ENCODE results near the gene ZFAND3.

The ZFAND3 gene

DNA sequence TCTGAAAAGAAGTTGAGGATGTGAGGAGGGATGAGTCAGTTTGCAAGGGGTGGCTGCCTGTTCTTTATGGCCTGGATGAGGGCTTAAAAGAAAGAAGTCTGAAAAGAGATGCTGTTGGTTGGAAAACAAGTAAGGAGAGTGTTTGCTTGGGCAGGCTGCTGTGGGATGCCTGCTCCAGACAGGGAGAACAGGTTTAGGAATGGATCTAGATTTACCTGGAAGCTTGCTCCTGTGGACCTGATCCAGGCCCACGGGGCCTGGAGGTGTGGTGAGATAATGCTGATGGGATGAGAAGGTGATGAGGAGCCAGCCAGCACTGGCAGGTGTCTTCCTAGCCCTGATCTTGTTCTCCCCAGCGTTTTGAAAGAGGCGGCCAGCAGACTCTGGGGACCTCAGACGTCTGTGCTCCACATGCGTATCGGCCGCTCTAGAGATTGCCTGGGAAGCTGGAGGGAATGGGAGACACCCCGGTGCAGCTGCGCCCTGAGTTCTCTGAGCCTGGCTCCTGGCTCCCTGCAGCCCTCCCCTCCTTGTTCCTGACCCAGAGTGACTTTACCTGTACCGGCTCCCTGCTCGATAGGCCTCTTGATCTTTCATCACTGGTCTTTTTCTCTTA, 331.3 kb downstream of the ZFAND3 start:
- H3K36me3 ChIP-seq (replicated peaks): no peaks in the 10 kb centered on the region
- no peak for DNase-seq (ENCODE audit: low spot score in 2 of 2)
- no peaks in the 10 kb centered on the region for H3K27me3 ChIP-seq (ENCODE audit: low read depth)
- in situ Hi-C loops (cut with MboI; ENCODE audit: low sequenced_read_pairs): no loop called here
- H3K4me3 ChIP-seq: no peak overlapping the region
- H3K4me1 ChIP-seq: no peaks in the 10 kb centered on the region
- no peaks in the 10 kb centered on the region for H3K9me3 ChIP-seq

- H3K4me3 ChIP-seq: no peak overlapping the region
- no peak for DNase-seq (ENCODE audit: low spot score in 2 of 2)
- H3K4me1 ChIP-seq: no peaks in the 10 kb centered on the region
- H3K9me3 ChIP-seq: no peaks in the 10 kb centered on the region
- in situ Hi-C loops (cut with MboI; ENCODE audit: low sequenced_read_pairs): no loop called here
- no peaks in the 10 kb centered on the region for H3K27me3 ChIP-seq (ENCODE audit: low read depth)
- no peaks in the 10 kb centered on the region for H3K36me3 ChIP-seq (replicated peaks)
These were observed 332.3 kb downstream of the ZFAND3 start for GRCh38 chr6:38151580-38152500.

- Histone ChIP-seq H3K4me3 (no peak overlapping the region), H3K27me3 (ENCODE audit: low read depth) (no peaks in the 10 kb centered on the region), H3K36me3 (replicated peaks) (no peaks in the 10 kb centered on the region), H3K4me1 (no peaks in the 10 kb centered on the region), H3K9me3 (no peaks in the 10 kb centered on the region)
- no peak for DNase-seq (ENCODE audit: low spot score in 2 of 2)
- in situ Hi-C loops (cut with MboI; ENCODE audit: low sequenced_read_pairs): no loop called here
These were observed 333.1 kb downstream of the ZFAND3 start for GRCh38 chr6:38152620-38153019.

DNA sequence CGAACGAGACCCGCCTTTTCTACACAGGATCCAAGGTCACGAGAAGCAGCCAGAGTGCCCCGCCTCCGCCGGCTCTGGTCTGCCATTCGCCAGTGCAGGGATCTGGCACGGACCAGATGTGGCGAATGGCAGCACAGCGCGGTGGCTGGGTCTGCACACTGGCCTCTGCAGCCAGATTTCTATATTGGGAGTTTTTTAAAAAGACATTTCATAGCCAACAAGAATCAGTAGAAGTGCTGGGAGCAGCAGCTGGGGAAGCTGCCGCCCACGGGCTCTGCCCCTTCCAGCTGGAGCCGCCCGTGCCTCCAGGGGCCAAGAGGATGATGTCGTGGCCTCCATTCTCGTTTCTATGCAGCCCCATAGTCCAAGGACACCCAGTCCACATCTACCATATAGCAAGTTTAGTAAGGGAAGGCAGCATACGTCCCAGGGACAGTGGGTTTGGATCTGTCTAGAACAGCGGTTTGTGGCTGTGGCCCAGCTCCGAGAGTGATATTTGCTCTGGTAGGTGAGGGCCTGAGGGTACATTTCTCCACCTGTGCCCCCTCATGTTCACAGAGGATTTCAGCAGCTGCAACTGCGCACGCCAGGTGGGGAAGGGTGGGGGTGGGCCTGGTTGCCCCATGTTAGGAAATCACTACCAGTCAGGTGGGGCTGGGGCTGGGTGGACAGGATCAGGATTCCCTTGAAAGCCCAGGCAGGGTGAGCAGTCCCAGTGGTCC, 333.7 kb downstream of the ZFAND3 start:
- in situ Hi-C loops (cut with MboI; ENCODE audit: low sequenced_read_pairs): no loop called here
- H3K36me3 ChIP-seq (replicated peaks): no peaks in the 10 kb centered on the region
- no peak overlapping the region for H3K4me3 ChIP-seq
- H3K27me3 ChIP-seq (ENCODE audit: low read depth): no peaks in the 10 kb centered on the region
- H3K4me1 ChIP-seq: no peaks in the 10 kb centered on the region
- DNase-seq (ENCODE audit: low spot score in 2 of 2): no peak
- H3K9me3 ChIP-seq: no peaks in the 10 kb centered on the region

GRCh38 chr6:38153798-38154345, 334.3 kb downstream of the ZFAND3 start:
- Histone ChIP-seq H3K27me3 (ENCODE audit: low read depth) (no peaks in the 10 kb centered on the region), H3K36me3 (replicated peaks) (no peaks in the 10 kb centered on the region), H3K4me1 (no peaks in the 10 kb centered on the region), H3K4me3 (no peak overlapping the region), H3K9me3 (no peaks in the 10 kb centered on the region)
- in situ Hi-C loops (cut with MboI; ENCODE audit: low sequenced_read_pairs): no loop called here
- DNase-seq (ENCODE audit: low spot score in 2 of 2): no peak

GRCh38 chr6:38154731-38155130, 335.2 kb downstream of the ZFAND3 start:
- no peaks in the 10 kb centered on the region for H3K9me3 ChIP-seq
- H3K27me3 ChIP-seq (ENCODE audit: low read depth): no peaks in the 10 kb centered on the region
- in situ Hi-C loops (cut with MboI; ENCODE audit: low sequenced_read_pairs): no loop called here
- no peak for DNase-seq (ENCODE audit: low spot score in 2 of 2)
- no peaks in the 10 kb centered on the region for H3K4me1 ChIP-seq
- H3K4me3 ChIP-seq: no peak overlapping the region
- no peaks in the 10 kb centered on the region for H3K36me3 ChIP-seq (replicated peaks)

- no peaks in the 10 kb centered on the region for H3K27me3 ChIP-seq (ENCODE audit: low read depth)
- no peaks in the 10 kb centered on the region for H3K9me3 ChIP-seq
- H3K4me1 ChIP-seq: no peaks in the 10 kb centered on the region
- no peak overlapping the region for H3K4me3 ChIP-seq
- no peaks in the 10 kb centered on the region for H3K36me3 ChIP-seq (replicated peaks)
- no peak for DNase-seq (ENCODE audit: low spot score in 2 of 2)
- in situ Hi-C loops (cut with MboI; ENCODE audit: low sequenced_read_pairs): no loop called here
These were observed 335.6 kb downstream of the ZFAND3 start for GRCh38 chr6:38155144-38155543.

- Histone ChIP-seq H3K36me3 (replicated peaks) (no peaks in the 10 kb centered on the region), H3K27me3 (ENCODE audit: low read depth) (no peaks in the 10 kb centered on the region), H3K4me1 (no peaks in the 10 kb centered on the region), H3K9me3 (no peaks in the 10 kb centered on the region), H3K4me3 (no peak overlapping the region)
- in situ Hi-C loops (cut with MboI; ENCODE audit: low sequenced_read_pairs): no loop called here
- no peak for DNase-seq (ENCODE audit: low spot score in 2 of 2)
These were observed 336.2 kb downstream of the ZFAND3 start for GRCh38 chr6:38155621-38156204.

GRCh38 chr6:38156818-38157565, 337.5 kb downstream of the ZFAND3 start:
- in situ Hi-C loops (cut with MboI; ENCODE audit: low sequenced_read_pairs): no loop called here
- no peaks in the 10 kb centered on the region for H3K9me3 ChIP-seq
- H3K4me3 ChIP-seq: no peak overlapping the region
- H3K27me3 ChIP-seq (ENCODE audit: low read depth): no peaks in the 10 kb centered on the region
- no peaks in the 10 kb centered on the region for H3K4me1 ChIP-seq
- DNase-seq (ENCODE audit: low spot score in 2 of 2): no peak
- H3K36me3 ChIP-seq (replicated peaks): no peaks in the 10 kb centered on the region

GRCh38 chr6:38157905-38158304, 338.4 kb downstream of the ZFAND3 start:
- Histone ChIP-seq H3K9me3 (no peaks in the 10 kb centered on the region), H3K27me3 (ENCODE audit: low read depth) (no peaks in the 10 kb centered on the region), H3K4me1 (no peaks in the 10 kb centered on the region), H3K4me3 (no peak overlapping the region), H3K36me3 (replicated peaks) (no peaks in the 10 kb centered on the region)
- no peak for DNase-seq (ENCODE audit: low spot score in 2 of 2)
- in situ Hi-C loops (cut with MboI; ENCODE audit: low sequenced_read_pairs): no loop called here

DNA sequence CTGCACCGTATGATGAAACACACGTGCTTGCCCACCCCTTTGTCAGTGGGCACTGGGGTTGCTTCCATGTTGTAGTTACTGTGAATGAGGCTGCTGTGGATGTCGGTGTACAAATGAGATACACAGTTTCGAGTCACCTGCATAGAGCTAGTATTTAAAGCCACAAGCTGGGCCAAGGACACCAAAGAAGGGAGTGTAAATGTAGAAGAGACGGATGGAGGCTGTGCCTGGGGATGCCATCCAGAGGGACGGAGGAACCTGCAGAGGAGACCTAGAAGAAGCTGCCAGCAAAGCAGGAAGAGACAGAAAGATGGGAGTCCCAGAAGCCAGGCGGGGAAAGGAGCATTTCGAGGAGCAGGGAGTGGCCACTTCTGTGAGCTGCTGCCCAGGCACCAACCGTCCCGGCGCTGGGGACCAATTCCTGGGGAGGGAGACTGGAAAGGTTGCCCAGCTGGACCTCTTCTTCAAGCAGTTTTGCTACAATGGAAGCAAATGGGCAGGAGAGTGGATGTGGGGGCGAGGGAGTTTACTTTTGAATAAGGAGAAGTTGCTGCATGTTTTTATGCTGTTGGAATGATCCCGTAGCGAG, 339.3 kb downstream of the ZFAND3 start:
- DNase-seq (ENCODE audit: low spot score in 2 of 2): no peak
- Histone ChIP-seq H3K4me3 (no peak overlapping the region), H3K4me1 (no peaks in the 10 kb centered on the region), H3K9me3 (no peaks in the 10 kb centered on the region), H3K36me3 (replicated peaks) (no peaks in the 10 kb centered on the region), H3K27me3 (ENCODE audit: low read depth) (no peaks in the 10 kb centered on the region)
- in situ Hi-C loops (cut with MboI; ENCODE audit: low sequenced_read_pairs): no loop called here

- H3K4me3 ChIP-seq: no peak overlapping the region
- in situ Hi-C loops (cut with MboI; ENCODE audit: low sequenced_read_pairs): no loop called here
- no peaks in the 10 kb centered on the region for H3K9me3 ChIP-seq
- H3K4me1 ChIP-seq: no peaks in the 10 kb centered on the region
- no peaks in the 10 kb centered on the region for H3K36me3 ChIP-seq (replicated peaks)
- no peaks in the 10 kb centered on the region for H3K27me3 ChIP-seq (ENCODE audit: low read depth)
- DNase-seq (ENCODE audit: low spot score in 2 of 2): no peak
These were observed 340.1 kb downstream of the ZFAND3 start for GRCh38 chr6:38159596-38159995.

DNA sequence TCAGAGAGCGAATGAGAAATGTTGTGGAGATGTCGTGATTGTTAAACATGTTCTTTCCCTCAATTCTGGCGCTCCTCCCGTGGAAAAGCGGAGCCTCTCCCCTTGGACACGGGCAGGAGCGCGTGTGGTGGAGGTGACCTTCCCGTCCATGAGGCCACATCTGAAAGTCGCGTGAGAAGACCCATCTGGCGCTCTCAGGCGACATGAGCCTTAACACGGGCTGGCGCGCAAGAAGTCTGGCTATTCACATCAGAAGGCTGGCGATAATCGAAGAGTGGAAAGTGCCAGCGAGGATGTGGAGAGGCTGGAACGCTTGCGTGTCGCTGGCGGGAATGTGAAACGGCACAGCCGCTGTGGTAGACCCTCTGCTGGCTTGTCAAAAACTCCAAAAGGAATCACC, 341.3 kb downstream of the ZFAND3 start:
- in situ Hi-C loops (cut with MboI; ENCODE audit: low sequenced_read_pairs): no loop called here
- Histone ChIP-seq H3K9me3 (no peaks in the 10 kb centered on the region), H3K4me1 (no peaks in the 10 kb centered on the region), H3K27me3 (ENCODE audit: low read depth) (no peaks in the 10 kb centered on the region), H3K36me3 (replicated peaks) (no peaks in the 10 kb centered on the region), H3K4me3 (no peak overlapping the region)
- DNase-seq (ENCODE audit: low spot score in 2 of 2): no peak
